ENCODE measurements around the gene CDC25C. TPM values are rescaled to one million over a fixed set of nuclear protein-coding genes. Genes with fewer than 3 reads are reported as not detected.

CDC25C gene
- total and polyA plus RNA-seq, 2 of the 4 experiments (the other 2 are of a cell fraction): 7.3 to 8.2 TPM

DNA sequence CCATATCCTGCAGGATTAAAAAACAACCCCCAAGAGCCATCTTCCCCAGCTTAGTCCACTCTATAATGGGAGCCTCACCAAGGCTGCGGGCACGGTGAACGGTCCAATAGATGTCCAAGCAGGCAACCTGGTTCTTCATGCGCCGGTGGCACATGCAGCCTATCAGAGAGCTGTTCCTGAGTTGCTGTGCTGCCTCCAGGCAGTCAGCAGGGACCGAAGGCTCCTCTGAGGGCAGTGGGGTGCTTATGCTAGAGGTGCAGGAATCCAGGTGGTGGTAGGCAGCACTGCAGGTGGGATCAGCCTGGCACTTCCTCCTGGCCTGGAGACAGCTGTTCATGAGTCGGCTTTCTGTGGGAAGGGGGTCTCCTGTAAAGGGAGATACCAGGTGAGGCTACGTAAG, 67.4 kb downstream of the CDC25C start:
- H3K56ac ChIP-seq (ENCODE audit: extremely low read depth, insufficient read depth, low read length): no peak overlapping the region
- H2BK120ac ChIP-seq (ENCODE audit: low read depth, low read length): no peak overlapping the region
- TF ChIP-seq RAD21 (IDR thresholded peaks at IDR 0.05; ENCODE audit: low read length) (no peak), FOS (IDR thresholded peaks at IDR 0.05; ENCODE audit: low read depth, low read length) (no peak), MXI1 (IDR thresholded peaks at IDR 0.05; ENCODE audit: borderline replicate concordance, low read depth, low read length) (no peak), MAFK (IDR thresholded peaks at IDR 0.05; ENCODE audit: low read depth, low read length) (no peak)
- no peak overlapping the region for H3K27ac ChIP-seq (ENCODE audit: insufficient read depth, low read length)
- peaks cover 19% of the 10 kb centered on the region for H3K27me3 ChIP-seq (ENCODE audit: control insufficient read depth, insufficient read depth, low read length)
- H4K91ac ChIP-seq (ENCODE audit: insufficient read depth, low read depth, low read length): no peak overlapping the region
- no peak overlapping the region for H3K4me2 ChIP-seq (ENCODE audit: low read depth, low read length)
- H4K5ac ChIP-seq (ENCODE audit: low read depth, low read length): no peak overlapping the region
- no peaks in the 10 kb centered on the region for H3K9me3 ChIP-seq (ENCODE audit: control insufficient read depth, insufficient read depth, low read length)
- no peak overlapping the region for H2BK5ac ChIP-seq (ENCODE audit: low read depth, low read length, poor library complexity, severe bottlenecking)
- H2BK20ac ChIP-seq (ENCODE audit: low read depth, low read length): no peak overlapping the region
- no peaks in the 10 kb centered on the region for H3K4me1 ChIP-seq (ENCODE audit: control insufficient read depth, insufficient read depth, low read length)
- no peaks in the 10 kb centered on the region for H3K9me1 ChIP-seq (ENCODE audit: insufficient read depth, low read length)
- in situ Hi-C loops (cut with MboI; ENCODE audit: low sequenced_read_pairs): no loop called here
- no peak overlapping the region for H4K8ac ChIP-seq (ENCODE audit: low read depth in 2 of 2, low read length in 2 of 2)
- H3K18ac ChIP-seq (ENCODE audit: low read depth, low read length): no peak overlapping the region
- no peak for DNase-seq
- no peak for ATAC-seq (ENCODE audit: low read depth)
- no peaks in the 10 kb centered on the region for H4K20me1 ChIP-seq (ENCODE audit: insufficient read depth, low read length)
- dilution Hi-C loops (cut with HindIII; ENCODE audit: low sequenced_read_pairs, unreplicated experiment): no loop called here
- H3K36me3 ChIP-seq (ENCODE audit: control insufficient read depth, insufficient read depth, low read length): no peaks in the 10 kb centered on the region
- no peaks in the 10 kb centered on the region for H3K79me1 ChIP-seq (ENCODE audit: low read depth in 1 of 2, low read length in 2 of 2)
- ChIA-PET POLR2A (ENCODE audit: unreplicated experiment) (no interaction called here), CTCF (interaction anchor here (0.7 kb wide), 1 partner anchor 18 kb away, joined by 3 read pairs; no protein-coding TSS in a partner anchor)
- H3K9ac ChIP-seq (ENCODE audit: low read depth, low read length): no peak overlapping the region
- H3K4ac ChIP-seq (ENCODE audit: low read depth, low read length): no peak overlapping the region
- no peak overlapping the region for H2BK15ac ChIP-seq (ENCODE audit: low read depth, low read length)
- H2AK5ac ChIP-seq (ENCODE audit: low read depth, low read length): no peak overlapping the region
- 77% methylated on average over 6 of the region's 8 CpGs; no CpG with 5 or more reads in 1 of the 2 experiments for WGBS, 2 experiments (ENCODE audit: extremely low coverage in 2 of 2, insufficient read length in 1 of 2)
- no TSS peak for BruUV-seq (replicated peaks)
- H2AK9ac ChIP-seq (replicated peaks; ENCODE audit: low read depth, low read length, poor library complexity): no peak overlapping the region
- H3K4me3 ChIP-seq (ENCODE audit: insufficient read depth, low read depth, low read length): no peak overlapping the region
- H2AFZ ChIP-seq (replicated peaks; ENCODE audit: low read length, poor library complexity): no peak overlapping the region
- intact Hi-C loops (cut with micrococcal nuclease): no loop called here
- H3K14ac ChIP-seq (replicated peaks; ENCODE audit: low read depth, low read length): no peak overlapping the region
- no peak overlapping the region for H3K23ac ChIP-seq (ENCODE audit: low read depth, low read length)

All from IMR-90 (cell line).